ENCODE data around the gene KRT85.

DNA sequence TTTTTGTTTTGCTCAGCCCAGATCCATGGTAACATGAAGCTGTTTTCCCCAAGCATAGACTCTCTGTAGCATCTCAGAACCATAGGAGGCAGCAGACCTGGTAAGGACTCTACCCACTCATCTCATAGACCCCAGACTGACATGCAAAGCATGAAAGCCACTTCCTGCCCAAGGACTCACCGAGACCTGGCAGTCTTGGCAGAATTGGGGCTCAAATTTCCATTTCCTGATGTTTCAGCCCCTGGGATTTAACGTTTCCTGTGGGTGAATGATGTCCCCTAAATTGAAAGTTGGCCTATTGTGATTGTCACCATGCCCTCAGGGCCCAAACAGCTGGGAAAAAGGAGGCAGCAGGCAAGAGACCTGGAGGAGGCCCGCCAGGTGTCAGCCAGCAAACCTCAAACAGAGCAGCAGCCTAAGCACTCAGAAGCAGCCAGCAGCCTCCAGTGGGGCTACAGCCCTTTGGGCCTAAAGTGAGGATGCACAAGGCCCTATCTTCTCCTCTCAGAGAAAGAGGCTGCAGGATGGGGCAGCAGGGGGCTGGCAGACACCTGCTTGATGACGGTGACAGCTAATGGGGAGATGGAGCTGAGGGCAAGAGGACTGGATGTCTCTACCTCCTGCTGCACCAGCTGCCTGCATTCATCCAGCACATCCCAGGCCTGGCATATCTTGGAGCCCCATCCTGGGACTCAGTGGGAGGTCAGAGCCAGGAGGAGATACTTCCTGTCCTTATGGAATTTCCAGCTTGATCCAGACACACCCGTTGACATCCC is 8.5 kb downstream of the KRT85 start:
- TF ChIP-seq, protein P1, sequence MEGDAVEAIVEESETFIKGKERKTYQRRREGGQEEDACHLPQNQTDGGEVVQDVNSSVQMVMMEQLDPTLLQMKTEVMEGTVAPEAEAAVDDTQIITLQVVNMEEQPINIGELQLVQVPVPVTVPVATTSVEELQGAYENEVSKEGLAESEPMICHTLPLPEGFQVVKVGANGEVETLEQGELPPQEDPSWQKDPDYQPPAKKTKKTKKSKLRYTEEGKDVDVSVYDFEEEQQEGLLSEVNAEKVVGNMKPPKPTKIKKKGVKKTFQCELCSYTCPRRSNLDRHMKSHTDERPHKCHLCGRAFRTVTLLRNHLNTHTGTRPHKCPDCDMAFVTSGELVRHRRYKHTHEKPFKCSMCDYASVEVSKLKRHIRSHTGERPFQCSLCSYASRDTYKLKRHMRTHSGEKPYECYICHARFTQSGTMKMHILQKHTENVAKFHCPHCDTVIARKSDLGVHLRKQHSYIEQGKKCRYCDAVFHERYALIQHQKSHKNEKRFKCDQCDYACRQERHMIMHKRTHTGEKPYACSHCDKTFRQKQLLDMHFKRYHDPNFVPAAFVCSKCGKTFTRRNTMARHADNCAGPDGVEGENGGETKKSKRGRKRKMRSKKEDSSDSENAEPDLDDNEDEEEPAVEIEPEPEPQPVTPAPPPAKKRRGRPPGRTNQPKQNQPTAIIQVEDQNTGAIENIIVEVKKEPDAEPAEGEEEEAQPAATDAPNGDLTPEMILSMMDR (IDR thresholded peaks at IDR 0.05) = no peak
- no peak for TF ChIP-seq EZH2 (IDR thresholded peaks at IDR 0.05; ENCODE audit: borderline replicate concordance, insufficient read depth, low read depth, low read length, poor library complexity, severe bottlenecking)

Measured in B cell (primary cell).